Measurements from ENCODE around the gene ANKMY1. TPM values are rescaled to one million over a fixed set of nuclear protein-coding genes. Genes with fewer than 3 reads are reported as not detected.
A peak's percentile ranks its signal among the peaks of the same experiment; 100 is the strongest.

ANKMY1 gene
- total and polyA plus RNA-seq, 2 of the 13 experiments (the other 11 are each of a cell fraction or from before 2014, with no cell fraction given): 11.7 to 18.8 TPM

DNA sequence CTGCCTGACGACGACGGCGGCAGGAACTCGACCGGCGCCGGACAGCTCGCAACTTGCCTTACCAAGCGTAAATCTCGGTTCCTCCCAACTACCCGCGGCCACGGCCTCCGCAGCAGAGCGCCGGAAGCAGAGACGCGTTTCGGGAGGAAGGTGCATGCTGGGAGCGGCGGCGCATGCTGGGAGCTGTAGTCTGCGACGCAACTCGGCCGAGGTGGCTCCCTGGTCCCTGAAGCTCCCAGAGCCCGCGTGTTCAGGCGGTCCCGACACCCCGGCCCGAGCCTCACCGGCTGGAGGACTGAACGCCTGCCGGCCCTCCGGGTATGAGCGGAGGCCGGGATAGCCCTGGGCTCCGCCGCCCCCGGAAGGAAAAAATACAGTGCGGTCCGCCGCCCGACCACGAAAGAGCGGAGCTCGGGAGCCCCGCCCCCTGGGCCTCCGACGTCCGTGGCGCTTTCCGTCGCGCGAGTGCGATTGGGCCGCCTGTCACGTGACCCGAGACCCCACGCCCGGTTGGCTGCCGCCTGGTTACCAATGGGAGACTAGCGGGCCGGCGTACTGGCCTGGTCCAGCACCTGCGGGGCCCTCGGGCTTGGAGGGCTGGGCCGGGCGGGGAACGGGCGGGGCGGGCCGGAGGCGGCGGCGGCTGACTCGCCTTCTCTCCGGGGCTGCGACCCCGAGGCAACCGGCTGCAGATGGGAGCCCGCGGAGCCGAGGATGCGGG, 28.6 kb upstream of the ANKMY1 start, which contains the start of gene CAPN10 (continued):
- TF ChIP-seq, protein P1, sequence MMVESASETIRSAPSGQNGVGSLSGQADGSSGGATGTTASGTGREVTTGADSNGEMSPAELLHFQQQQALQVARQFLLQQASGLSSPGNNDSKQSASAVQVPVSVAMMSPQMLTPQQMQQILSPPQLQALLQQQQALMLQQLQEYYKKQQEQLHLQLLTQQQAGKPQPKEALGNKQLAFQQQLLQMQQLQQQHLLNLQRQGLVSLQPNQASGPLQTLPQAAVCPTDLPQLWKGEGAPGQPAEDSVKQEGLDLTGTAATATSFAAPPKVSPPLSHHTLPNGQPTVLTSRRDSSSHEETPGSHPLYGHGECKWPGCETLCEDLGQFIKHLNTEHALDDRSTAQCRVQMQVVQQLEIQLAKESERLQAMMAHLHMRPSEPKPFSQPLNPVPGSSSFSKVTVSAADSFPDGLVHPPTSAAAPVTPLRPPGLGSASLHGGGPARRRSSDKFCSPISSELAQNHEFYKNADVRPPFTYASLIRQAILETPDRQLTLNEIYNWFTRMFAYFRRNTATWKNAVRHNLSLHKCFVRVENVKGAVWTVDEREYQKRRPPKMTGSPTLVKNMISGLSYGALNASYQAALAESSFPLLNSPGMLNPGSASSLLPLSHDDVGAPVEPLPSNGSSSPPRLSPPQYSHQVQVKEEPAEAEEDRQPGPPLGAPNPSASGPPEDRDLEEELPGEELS (CRISPR knock-in tag; IDR thresholded peaks at IDR 0.05): no peak
- TF ChIP-seq, protein P2, sequence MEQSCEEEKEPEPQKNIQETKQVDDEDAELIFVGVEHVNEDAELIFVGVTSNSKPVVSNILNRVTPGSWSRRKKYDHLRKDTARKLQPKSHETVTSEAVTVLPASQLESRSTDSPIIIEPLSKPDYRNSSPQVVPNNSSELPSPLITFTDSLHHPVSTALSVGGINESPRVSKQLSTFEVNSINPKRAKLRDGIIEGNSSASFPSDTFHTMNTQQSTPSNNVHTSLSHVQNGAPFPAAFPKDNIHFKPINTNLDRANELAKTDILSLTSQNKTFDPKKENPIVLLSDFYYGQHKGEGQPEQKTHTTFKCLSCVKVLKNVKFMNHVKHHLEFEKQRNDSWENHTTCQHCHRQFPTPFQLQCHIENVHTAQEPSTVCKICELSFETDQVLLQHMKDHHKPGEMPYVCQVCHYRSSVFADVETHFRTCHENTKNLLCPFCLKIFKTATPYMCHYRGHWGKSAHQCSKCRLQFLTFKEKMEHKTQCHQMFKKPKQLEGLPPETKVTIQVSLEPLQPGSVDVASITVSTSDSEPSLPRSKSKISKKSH (CRISPR knock-in tag; IDR thresholded peaks at IDR 0.05; ENCODE audit: borderline replicate concordance): no peak; the same call in 1 of the 2 replicates
- TF ChIP-seq ZNF768 (CRISPR knock-in tag; IDR thresholded peaks at IDR 0.05) (peak; percentile 62; the same call in 1 of the 2 replicates), TBX3 (IDR thresholded peaks at IDR 0.05; ENCODE audit: borderline replicate concordance) (peak; percentile 71), NR2F6 (IDR thresholded peaks at IDR 0.05) (no peak), NR2F6 (CRISPR knock-in tag; IDR thresholded peaks at IDR 0.05) (peak; percentile 13; the same call in 1 of the 2 replicates), ISL2 (CRISPR knock-in tag; IDR thresholded peaks at IDR 0.05) (peak; percentile 86), ZBTB1 (CRISPR knock-in tag; IDR thresholded peaks at IDR 0.05; ENCODE audit: borderline replicate concordance) (no peak), CENPT (CRISPR knock-in tag; IDR thresholded peaks at IDR 0.05; ENCODE audit: low read depth) (peak; percentile 44; the same call in 1 of the 2 replicates), FIP1L1 (IDR thresholded peaks at IDR 0.05; ENCODE audit: borderline replicate concordance, insufficient read depth, low read depth, low read length) (no peak), KAT2B (IDR thresholded peaks at IDR 0.05; ENCODE audit: borderline replicate concordance, low read depth, low read length) (no peak), NCOA1 (CRISPR knock-in tag; IDR thresholded peaks at IDR 0.05) (peak; percentile 77)
- TF ChIP-seq, protein P3, sequence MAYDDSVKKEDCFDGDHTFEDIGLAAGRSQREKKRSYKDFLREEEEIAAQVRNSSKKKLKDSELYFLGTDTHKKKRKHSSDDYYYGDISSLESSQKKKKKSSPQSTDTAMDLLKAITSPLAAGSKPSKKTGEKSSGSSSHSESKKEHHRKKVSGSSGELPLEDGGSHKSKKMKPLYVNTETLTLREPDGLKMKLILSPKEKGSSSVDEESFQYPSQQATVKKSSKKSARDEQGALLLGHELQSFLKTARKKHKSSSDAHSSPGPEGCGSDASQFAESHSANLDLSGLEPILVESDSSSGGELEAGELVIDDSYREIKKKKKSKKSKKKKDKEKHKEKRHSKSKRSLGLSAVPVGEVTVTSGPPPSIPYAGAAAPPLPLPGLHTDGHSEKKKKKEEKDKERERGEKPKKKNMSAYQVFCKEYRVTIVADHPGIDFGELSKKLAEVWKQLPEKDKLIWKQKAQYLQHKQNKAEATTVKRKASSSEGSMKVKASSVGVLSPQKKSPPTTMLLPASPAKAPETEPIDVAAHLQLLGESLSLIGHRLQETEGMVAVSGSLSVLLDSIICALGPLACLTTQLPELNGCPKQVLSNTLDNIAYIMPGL (CRISPR knock-in tag; IDR thresholded peaks at IDR 0.05; ENCODE audit: borderline replicate concordance in 1 of 2, low read depth in 1 of 2): peak; percentile 84 to 91
- TF ChIP-seq, protein P4, sequence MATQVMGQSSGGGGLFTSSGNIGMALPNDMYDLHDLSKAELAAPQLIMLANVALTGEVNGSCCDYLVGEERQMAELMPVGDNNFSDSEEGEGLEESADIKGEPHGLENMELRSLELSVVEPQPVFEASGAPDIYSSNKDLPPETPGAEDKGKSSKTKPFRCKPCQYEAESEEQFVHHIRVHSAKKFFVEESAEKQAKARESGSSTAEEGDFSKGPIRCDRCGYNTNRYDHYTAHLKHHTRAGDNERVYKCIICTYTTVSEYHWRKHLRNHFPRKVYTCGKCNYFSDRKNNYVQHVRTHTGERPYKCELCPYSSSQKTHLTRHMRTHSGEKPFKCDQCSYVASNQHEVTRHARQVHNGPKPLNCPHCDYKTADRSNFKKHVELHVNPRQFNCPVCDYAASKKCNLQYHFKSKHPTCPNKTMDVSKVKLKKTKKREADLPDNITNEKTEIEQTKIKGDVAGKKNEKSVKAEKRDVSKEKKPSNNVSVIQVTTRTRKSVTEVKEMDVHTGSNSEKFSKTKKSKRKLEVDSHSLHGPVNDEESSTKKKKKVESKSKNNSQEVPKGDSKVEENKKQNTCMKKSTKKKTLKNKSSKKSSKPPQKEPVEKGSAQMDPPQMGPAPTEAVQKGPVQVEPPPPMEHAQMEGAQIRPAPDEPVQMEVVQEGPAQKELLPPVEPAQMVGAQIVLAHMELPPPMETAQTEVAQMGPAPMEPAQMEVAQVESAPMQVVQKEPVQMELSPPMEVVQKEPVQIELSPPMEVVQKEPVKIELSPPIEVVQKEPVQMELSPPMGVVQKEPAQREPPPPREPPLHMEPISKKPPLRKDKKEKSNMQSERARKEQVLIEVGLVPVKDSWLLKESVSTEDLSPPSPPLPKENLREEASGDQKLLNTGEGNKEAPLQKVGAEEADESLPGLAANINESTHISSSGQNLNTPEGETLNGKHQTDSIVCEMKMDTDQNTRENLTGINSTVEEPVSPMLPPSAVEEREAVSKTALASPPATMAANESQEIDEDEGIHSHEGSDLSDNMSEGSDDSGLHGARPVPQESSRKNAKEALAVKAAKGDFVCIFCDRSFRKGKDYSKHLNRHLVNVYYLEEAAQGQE (IDR thresholded peaks at IDR 0.05; ENCODE audit: borderline replicate concordance in 1 of 2, low read depth in 1 of 2, low read length in 2 of 2): peak in 1 of 2 experiments; percentile 15; a peak in 1 of 4 replicates
- TF ChIP-seq, protein P5, sequence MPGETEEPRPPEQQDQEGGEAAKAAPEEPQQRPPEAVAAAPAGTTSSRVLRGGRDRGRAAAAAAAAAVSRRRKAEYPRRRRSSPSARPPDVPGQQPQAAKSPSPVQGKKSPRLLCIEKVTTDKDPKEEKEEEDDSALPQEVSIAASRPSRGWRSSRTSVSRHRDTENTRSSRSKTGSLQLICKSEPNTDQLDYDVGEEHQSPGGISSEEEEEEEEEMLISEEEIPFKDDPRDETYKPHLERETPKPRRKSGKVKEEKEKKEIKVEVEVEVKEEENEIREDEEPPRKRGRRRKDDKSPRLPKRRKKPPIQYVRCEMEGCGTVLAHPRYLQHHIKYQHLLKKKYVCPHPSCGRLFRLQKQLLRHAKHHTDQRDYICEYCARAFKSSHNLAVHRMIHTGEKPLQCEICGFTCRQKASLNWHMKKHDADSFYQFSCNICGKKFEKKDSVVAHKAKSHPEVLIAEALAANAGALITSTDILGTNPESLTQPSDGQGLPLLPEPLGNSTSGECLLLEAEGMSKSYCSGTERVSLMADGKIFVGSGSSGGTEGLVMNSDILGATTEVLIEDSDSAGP (CRISPR knock-in tag; IDR thresholded peaks at IDR 0.05; ENCODE audit: borderline replicate concordance): peak; percentile 75
- TF ChIP-seq, protein P6, sequence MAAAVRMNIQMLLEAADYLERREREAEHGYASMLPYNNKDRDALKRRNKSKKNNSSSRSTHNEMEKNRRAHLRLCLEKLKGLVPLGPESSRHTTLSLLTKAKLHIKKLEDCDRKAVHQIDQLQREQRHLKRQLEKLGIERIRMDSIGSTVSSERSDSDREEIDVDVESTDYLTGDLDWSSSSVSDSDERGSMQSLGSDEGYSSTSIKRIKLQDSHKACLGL (CRISPR knock-in tag; IDR thresholded peaks at IDR 0.05): peak; percentile 81

Data from HepG2 (cell line).